Adipocyte (in vitro differentiated cells): ENCODE measurements around the gene CDK14.

Experiments
- DNase-seq: peaks from one replicate; pipeline ENCODE4 v3.0.0-alpha.2; 2015; ENCODE audit warnings: low read depth
- H3K27me3 ChIP-seq: replicated peaks from 2 replicates; pipeline ENCODE4 v1.7.0; 2013; ENCODE audit warnings: mild to moderate bottlenecking, low read length, moderate library complexity; ENCODE audit not compliant: control insufficient read depth, insufficient read depth
- H3K36me3 ChIP-seq: 2 replicates; pipeline ENCODE4 v1.7.0; 2013; ENCODE audit warnings: low read length, mild to moderate bottlenecking, moderate library complexity; ENCODE audit not compliant: control insufficient read depth, insufficient read depth, severe bottlenecking
- H3K4me1 ChIP-seq: 2 replicates; pipeline ENCODE4 v1.7.0; 2013; ENCODE audit warnings: mild to moderate bottlenecking, low read length, moderate library complexity; ENCODE audit not compliant: control insufficient read depth, insufficient read depth
- H3K4me3 ChIP-seq: 2 replicates; pipeline ENCODE4 v1.7.0; 2013; ENCODE audit warnings: mild to moderate bottlenecking, low read length, moderate library complexity
- H3K9ac ChIP-seq: 2 replicates; pipeline ENCODE4 v1.7.0; 2013; ENCODE audit warnings: mild to moderate bottlenecking, low read length, moderate library complexity
- H3K9me3 ChIP-seq: 2 replicates; pipeline ENCODE4 v1.7.0; 2013; ENCODE audit warnings: mild to moderate bottlenecking, low read length, moderate library complexity; ENCODE audit not compliant: control insufficient read depth

Gene CDK14

GRCh38 chr7:91025906-91026390, 429.8 kb downstream of the CDK14 start:
- DNase-seq = no peak
- peaks cover 3% of the 10 kb centered on the region for H3K4me1 ChIP-seq
- no peak overlapping the region for H3K9ac ChIP-seq
- no peaks in the 10 kb centered on the region for H3K9me3 ChIP-seq
- no peak overlapping the region for H3K4me3 ChIP-seq
- no peaks in the 10 kb centered on the region for H3K27me3 ChIP-seq
- H3K36me3 ChIP-seq = no peaks in the 10 kb centered on the region

DNA sequence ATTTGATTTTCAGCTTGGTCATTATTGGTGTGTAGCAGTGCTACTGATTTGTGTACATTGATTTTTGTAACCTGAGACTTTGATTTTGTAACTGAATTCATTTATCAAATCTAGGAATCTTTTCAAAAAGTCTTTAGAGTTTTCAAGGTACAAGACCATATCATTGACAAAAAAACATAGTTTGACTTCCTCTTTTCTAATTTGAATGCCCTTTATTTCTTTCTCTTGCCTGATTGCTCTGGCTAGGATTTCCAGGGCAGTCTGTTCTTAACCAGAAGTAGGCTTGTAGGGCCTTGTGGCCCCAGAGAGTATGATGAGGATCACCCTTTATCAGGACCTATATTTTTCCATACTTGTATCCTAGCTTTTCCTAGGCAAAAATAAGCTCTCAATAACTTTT, 433.6 kb downstream of the CDK14 start:
- Histone ChIP-seq H3K9ac (no peak overlapping the region), H3K4me3 (no peak overlapping the region), H3K36me3 (no peaks in the 10 kb centered on the region), H3K27me3 (no peaks in the 10 kb centered on the region), H3K9me3 (no peaks in the 10 kb centered on the region), H3K4me1 (peaks cover under 1% of the 10 kb centered on the region)
- no peak for DNase-seq

DNA sequence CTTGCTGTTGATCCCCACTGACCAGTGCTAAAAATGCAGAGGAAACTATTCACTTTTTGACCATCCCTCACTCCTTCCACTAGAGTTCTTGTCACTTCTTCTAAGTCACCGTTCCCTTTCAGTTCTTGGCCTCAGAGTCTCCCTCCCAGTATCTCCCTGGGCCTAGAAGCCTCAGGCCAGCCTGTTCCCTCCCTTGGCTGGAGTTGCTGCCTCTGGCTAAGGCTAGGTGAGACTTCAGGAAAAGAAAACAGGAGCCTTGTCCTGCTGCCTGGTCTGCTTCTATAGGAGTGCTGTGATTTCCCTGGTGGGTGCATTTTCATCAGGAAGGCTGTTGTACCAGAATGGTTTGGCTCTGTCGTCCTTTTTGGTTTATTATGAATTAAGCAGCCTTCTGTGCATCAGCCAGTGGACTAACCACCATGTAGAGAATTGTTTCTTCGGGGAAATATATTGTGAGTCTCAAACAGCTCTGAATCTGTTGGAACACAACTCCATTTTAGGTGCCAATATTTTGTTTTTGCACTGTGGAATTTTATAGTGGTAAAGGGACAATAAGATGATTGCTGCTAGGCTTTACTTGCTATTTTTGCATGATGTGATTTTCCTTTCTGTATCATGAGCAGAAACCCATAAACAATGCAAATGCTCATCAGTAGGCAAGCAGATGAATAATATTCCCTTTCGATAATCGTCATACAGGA, 434.7 kb downstream of the CDK14 start:
- H3K4me3 ChIP-seq = no peak overlapping the region
- peaks cover 9% of the 10 kb centered on the region for H3K4me1 ChIP-seq
- H3K36me3 ChIP-seq = no peaks in the 10 kb centered on the region
- no peak for DNase-seq
- no peaks in the 10 kb centered on the region for H3K9me3 ChIP-seq
- H3K9ac ChIP-seq = no peak overlapping the region
- no peaks in the 10 kb centered on the region for H3K27me3 ChIP-seq

DNA sequence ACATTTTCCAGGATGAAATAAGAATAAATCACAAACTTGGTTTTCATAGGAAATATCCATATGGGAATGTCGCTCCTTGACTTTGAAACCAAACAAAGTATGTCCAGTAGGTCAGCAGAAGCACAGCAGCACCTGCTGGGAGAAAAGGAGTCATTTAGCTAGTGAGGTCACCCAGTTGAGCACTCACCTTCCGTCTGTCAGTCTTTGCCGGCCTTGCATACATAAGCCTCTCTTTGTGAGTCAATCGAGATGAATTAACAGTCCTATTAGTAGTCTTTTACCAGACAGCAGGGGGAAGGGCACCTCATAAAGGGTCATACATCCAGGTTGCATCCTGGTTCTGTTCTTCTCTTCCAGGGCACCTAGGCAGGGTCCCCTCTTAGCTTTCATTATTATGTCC, 435.6 kb downstream of the CDK14 start:
- Histone ChIP-seq H3K9me3 (no peaks in the 10 kb centered on the region), H3K4me1 (peaks cover 9% of the 10 kb centered on the region), H3K9ac (no peak overlapping the region), H3K36me3 (no peaks in the 10 kb centered on the region), H3K4me3 (no peak overlapping the region), H3K27me3 (no peaks in the 10 kb centered on the region)
- no peak for DNase-seq

- Histone ChIP-seq H3K9me3 (no peaks in the 10 kb centered on the region), H3K4me1 (peaks cover 9% of the 10 kb centered on the region), H3K27me3 (no peaks in the 10 kb centered on the region), H3K4me3 (no peak overlapping the region), H3K36me3 (no peaks in the 10 kb centered on the region), H3K9ac (no peak overlapping the region)
- no peak for DNase-seq
These were observed 437.5 kb downstream of the CDK14 start for GRCh38 chr7:91033574-91033973.

DNA sequence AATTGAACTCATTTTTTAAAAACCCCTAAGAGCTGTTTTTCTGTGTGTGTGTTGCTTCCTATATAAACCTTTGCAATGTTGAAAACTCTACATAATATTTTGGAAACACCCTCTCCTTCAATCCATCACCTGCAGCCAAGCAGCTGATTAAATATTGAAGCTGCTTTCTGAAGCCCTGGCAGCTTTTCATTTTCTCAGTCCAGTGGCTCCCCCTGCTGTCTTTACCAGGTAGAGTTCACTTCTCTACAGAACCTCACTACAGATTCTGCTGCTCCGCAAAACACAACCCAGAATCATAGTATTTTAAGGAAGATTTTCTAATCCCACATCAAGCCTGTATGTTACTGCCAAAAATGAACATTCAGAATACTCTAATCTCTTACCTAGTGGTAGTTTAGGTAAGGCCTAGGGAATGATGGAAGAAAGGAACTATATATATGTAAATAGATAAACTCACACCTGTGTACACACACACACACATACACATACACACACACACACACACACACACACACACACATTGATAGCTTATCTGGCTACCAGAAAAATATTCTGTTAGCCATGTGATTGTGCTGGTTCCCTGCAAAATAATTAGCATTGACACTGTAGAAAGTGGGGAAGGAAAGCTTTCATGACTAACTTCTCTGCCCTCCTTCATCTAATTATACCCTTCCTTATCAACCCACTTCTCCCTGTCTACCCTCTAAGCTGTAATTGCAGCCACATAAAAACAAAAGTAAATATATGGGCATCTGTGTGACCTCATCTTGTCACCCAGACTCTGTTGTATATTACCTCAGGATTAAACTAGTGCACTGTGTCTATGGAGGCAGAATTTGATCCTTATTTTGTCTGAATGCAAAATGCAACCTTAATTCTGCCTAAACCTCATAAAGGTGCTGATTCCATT, 438.6 kb downstream of the CDK14 start:
- no peaks in the 10 kb centered on the region for H3K36me3 ChIP-seq
- no peak overlapping the region for H3K4me3 ChIP-seq
- no peaks in the 10 kb centered on the region for H3K27me3 ChIP-seq
- H3K4me1 ChIP-seq = peaks cover 9% of the 10 kb centered on the region
- H3K9me3 ChIP-seq = no peaks in the 10 kb centered on the region
- peak; percentile 81 for DNase-seq
- peak overlapping the region; percentile 27 for H3K9ac ChIP-seq

GRCh38 chr7:91039033-91039432, 442.9 kb downstream of the CDK14 start:
- no peak for DNase-seq

GRCh38 chr7:91041141-91041540, 445.0 kb downstream of the CDK14 start:
- no peaks in the 10 kb centered on the region for H3K9me3 ChIP-seq
- no peaks in the 10 kb centered on the region for H3K27me3 ChIP-seq
- H3K4me1 ChIP-seq = peaks cover 11% of the 10 kb centered on the region
- H3K9ac ChIP-seq = no peak overlapping the region
- H3K4me3 ChIP-seq = no peak overlapping the region
- no peak for DNase-seq
- H3K36me3 ChIP-seq = peaks cover 3% of the 10 kb centered on the region

More at GRCh38 chr7:91039033-91039432, 442.9 kb downstream of the CDK14 start:
- Histone ChIP-seq H3K9me3 (no peaks in the 10 kb centered on the region), H3K4me1 (peaks cover 9% of the 10 kb centered on the region), H3K36me3 (peaks cover 3% of the 10 kb centered on the region), H3K27me3 (no peaks in the 10 kb centered on the region), H3K4me3 (no peak overlapping the region), H3K9ac (no peak overlapping the region)

- no peaks in the 10 kb centered on the region for H3K9me3 ChIP-seq
These were observed 445.9 kb downstream of the CDK14 start for GRCh38 chr7:91041901-91042484.

DNA sequence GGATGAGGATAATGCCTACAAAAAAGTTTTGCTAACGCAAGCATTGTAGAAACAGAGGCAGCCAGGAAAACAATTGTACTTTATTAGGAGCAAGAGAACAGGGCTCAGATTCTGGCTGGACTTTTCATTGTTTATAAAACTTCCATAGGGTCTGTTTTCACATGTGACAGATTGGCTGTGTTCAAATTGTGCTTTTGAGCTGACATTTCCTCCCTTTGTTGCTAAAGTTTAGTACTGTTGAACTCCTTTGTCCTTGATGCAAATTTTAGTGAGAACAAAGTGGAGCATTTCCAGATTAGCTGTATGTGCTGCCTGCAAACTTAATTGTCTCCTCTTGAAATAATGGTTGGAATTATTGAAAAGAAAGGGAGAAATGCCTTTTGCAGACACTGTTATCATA, 447.1 kb downstream of the CDK14 start:
- DNase-seq = no peak
- Histone ChIP-seq H3K4me3 (no peak overlapping the region), H3K9me3 (no peaks in the 10 kb centered on the region), H3K36me3 (peaks cover 3% of the 10 kb centered on the region), H3K27me3 (no peaks in the 10 kb centered on the region), H3K4me1 (peaks cover 23% of the 10 kb centered on the region), H3K9ac (no peak overlapping the region)

More at GRCh38 chr7:91041901-91042484, 445.9 kb downstream of the CDK14 start:
- Histone ChIP-seq H3K36me3 (peaks cover 3% of the 10 kb centered on the region), H3K9ac (no peak overlapping the region), H3K4me1 (peaks cover 20% of the 10 kb centered on the region), H3K27me3 (no peaks in the 10 kb centered on the region), H3K4me3 (no peak overlapping the region)
- no peak for DNase-seq
